GM21515 (cell line): ENCODE results near the gene TAOK3.

Experiments
- ATAC-seq: cut with Tn5 transposase; IDR thresholded peaks from one replicate; pipeline ENCODE4 v1.9.1; 2021; ENCODE audit not compliant: unreplicated experiment

TAOK3 gene

GRCh38 chr12:118102070-118102469, 270.6 kb downstream of the TAOK3 start:
- no peak for ATAC-seq

GRCh38 chr12:118101051-118101450, 271.7 kb downstream of the TAOK3 start:
- ATAC-seq: no peak
